Activated T-cell treated with anti-CD3 and anti-CD28 coated beads for 48 hours (primary cell): Measurements from ENCODE around the gene MTR.

Experiments used
- DNase-seq: peaks from one replicate; pipeline ENCODE4 v3.0.0-alpha.2; 2020; ENCODE audit warnings: low read depth

Gene MTR

GRCh38 chr1:236795035-236795756 lies at the start of gene MTR:
Gene MTR (plus strand): TSS chr1:236795292. CDS start chr1:236795704, 412 bp downstream.
- DNase-seq: peak; percentile 92

GRCh38 chr1:236746785-236747184 lies 48.3 kb upstream of the MTR start:
- DNase-seq: no peak

GRCh38 chr1:236747311-236747985 lies 47.6 kb upstream of the MTR start:
- DNase-seq: no peak

- DNase-seq: no peak
Measured at GRCh38 chr1:236748268-236748870, 46.7 kb upstream of the MTR start.

GRCh38 chr1:236750928-236751327 lies 44.2 kb upstream of the MTR start:
- no peak for DNase-seq

- no peak for DNase-seq
Measured at GRCh38 chr1:236751385-236751784, 43.7 kb upstream of the MTR start.

- no peak for DNase-seq
Measured at GRCh38 chr1:236751935-236752334, 43.2 kb upstream of the MTR start.

GRCh38 chr1:236753516-236753915 lies 41.6 kb upstream of the MTR start:
- no peak for DNase-seq

- DNase-seq: no peak
Measured at GRCh38 chr1:236753964-236754363, 41.1 kb upstream of the MTR start.

- no peak for DNase-seq
Measured at GRCh38 chr1:236754525-236755210, 40.4 kb upstream of the MTR start.

- DNase-seq: no peak
Measured at GRCh38 chr1:236757640-236758039, 37.5 kb upstream of the MTR start.

GRCh38 chr1:236759252-236759859 lies 35.7 kb upstream of the MTR start:
- no peak for DNase-seq

- DNase-seq: no peak
Measured at GRCh38 chr1:236760480-236760879, 34.6 kb upstream of the MTR start.

- no peak for DNase-seq
Measured at GRCh38 chr1:236760986-236761385, 34.1 kb upstream of the MTR start.

GRCh38 chr1:236761397-236762132 lies 33.5 kb upstream of the MTR start:
- no peak for DNase-seq

- no peak for DNase-seq
Measured at GRCh38 chr1:236762410-236762809, 32.7 kb upstream of the MTR start.

GRCh38 chr1:236765831-236766230 lies 29.3 kb upstream of the MTR start:
- DNase-seq: no peak

- DNase-seq: no peak
Measured at GRCh38 chr1:236766506-236766905, 28.6 kb upstream of the MTR start.

- no peak for DNase-seq
Measured at GRCh38 chr1:236767276-236767675, 27.8 kb upstream of the MTR start.

GRCh38 chr1:236768601-236769000 lies 26.5 kb upstream of the MTR start:
- no peak for DNase-seq

GRCh38 chr1:236773919-236774318 lies 21.2 kb upstream of the MTR start:
- no peak for DNase-seq

GRCh38 chr1:236774926-236775325 lies 20.2 kb upstream of the MTR start:
- DNase-seq: no peak
